Measurements from ENCODE around the gene ZNF625. TPM values are rescaled to one million over a fixed set of nuclear protein-coding genes. Genes with fewer than 3 reads are reported as not detected.
A peak's percentile ranks its signal among the peaks of the same experiment; 100 is the strongest.

ZNF625 gene
- not detected in 2 replicates for total RNA-seq (2014; rRNA removed; shearing (Covaris generic); ENCODE audit: low replicate concordance)

DNA sequence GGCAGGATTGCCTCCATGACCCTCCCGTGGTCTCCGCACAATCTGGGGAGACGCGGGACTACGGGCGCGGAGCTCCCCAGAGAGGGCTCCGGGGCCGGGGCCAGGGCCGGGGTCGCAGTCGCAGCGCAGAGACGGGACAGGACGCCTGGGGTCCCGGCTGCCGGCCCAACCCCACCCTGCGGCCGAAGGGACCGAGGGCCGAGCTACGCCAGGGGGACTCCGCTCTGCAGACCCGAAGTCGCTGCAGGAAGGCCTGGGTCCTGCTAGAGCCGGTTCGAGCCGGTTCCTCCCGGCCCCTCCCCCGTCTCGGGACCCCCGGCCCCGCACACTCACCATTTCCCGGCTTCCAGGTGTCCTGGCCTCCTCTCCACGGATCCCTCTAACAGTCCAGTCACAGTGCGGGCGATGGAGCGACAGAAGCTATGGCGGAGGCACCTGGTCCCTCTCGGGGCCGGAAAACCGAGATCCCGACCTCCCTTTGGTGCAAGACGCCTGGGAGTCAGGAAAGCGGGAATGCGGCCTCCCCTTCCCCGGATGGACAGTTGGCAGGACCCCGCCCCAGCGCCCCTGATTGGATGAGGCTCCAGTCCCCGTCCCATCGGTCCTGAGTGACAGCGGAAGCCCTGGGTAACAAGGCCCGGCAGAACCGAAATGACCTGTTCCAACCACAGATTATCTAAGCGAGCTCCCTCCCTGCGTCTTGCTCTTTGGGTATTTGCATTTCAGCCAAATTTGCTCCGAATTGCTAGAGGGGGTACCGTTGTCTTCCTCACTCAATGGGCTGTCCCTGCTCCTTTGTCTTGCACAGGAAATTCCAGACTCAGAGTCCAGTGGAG is at the start of gene ZNF625:
TSS of gene ZNF625 (minus strand) at position 512 of the 836 bp plus-strand sequence. CDS start at position 336, 176 bp downstream.
- DNase-seq (ENCODE audit: low read depth) = no peak

DNA sequence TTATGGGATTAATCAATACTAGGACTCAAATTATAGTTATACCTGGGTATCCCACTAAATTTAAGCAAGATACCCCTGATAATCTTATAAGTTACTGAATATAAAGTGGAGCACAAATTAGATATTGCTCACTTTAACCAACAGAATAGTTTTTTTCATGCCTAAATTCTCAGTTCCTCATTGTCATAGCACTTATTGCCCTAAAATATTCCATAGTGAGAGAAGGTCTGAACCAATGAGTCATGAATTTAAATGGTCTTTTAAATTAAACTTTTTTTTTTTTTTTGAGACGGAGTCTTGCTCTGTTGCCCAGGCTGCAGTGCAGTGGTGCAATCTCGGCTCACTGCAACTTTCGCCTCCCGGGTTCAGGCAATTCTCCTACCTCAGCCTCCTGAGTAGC is 48.8 kb upstream of the ZNF625 start:
- in situ Hi-C loops (cut with HindIII; ENCODE audit: low pct_unique_long_range_greater_than_20kb, low sequenced_read_pairs) = no loop called here
- DNase-seq (ENCODE audit: low read depth) = no peak

More for the DNA sequence above, at the start of gene ZNF625:
- in situ Hi-C loops (cut with HindIII; ENCODE audit: low pct_unique_long_range_greater_than_20kb, low sequenced_read_pairs) = no loop called here

DNA sequence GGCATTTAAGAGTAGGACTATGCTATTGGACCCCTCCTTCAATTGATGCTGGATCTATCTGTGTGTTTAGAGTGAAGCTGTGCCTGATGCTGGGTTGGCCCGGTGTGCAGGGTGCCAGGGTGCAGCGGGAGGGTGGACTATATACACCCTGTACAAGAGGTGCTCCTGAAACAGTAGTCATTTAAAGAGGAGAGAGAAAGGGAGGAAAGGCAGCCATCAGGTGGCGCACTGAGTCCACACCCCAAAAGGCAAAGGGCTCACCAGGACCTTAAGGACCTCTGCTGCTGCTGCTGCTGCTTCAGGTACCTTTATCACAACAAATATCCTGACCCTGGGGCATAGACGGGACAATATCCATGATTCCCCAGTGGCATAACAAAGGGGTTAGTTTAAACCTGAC is 45.7 kb upstream of the ZNF625 start:
- in situ Hi-C loops (cut with HindIII; ENCODE audit: low pct_unique_long_range_greater_than_20kb, low sequenced_read_pairs) = no loop called here
- DNase-seq (ENCODE audit: low read depth) = no peak

GRCh38 chr19:12199757-12200419 is 43.4 kb upstream of the ZNF625 start:
- in situ Hi-C loops (cut with HindIII; ENCODE audit: low pct_unique_long_range_greater_than_20kb, low sequenced_read_pairs) = no loop called here
- DNase-seq (ENCODE audit: low read depth) = no peak

DNA sequence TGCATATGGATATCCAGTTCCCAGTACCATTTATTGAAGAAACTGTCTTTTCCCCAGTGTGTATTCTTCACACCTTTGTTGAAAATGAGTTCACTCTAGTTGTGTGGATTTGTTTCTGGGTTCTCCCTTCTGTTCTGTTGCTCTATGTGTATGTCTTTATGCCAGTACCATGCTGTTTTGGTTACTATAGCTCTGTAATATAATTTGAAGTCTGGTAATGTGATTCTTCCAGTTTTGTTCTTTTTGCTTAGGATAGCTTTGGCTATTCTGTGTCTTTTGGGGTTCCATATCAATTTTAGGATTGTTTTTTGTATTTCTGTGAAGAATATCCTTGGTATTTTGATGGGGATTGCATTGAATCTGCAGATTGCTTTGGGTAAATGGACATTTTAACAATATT is 41.6 kb upstream of the ZNF625 start:
- DNase-seq (ENCODE audit: low read depth) = no peak
- in situ Hi-C loops (cut with HindIII; ENCODE audit: low pct_unique_long_range_greater_than_20kb, low sequenced_read_pairs) = no loop called here

- in situ Hi-C loops (cut with HindIII; ENCODE audit: low pct_unique_long_range_greater_than_20kb, low sequenced_read_pairs) = no loop called here
- no peak for DNase-seq (ENCODE audit: low read depth)
These were observed 38.5 kb upstream of the ZNF625 start for GRCh38 chr19:12194827-12195731.

DNA sequence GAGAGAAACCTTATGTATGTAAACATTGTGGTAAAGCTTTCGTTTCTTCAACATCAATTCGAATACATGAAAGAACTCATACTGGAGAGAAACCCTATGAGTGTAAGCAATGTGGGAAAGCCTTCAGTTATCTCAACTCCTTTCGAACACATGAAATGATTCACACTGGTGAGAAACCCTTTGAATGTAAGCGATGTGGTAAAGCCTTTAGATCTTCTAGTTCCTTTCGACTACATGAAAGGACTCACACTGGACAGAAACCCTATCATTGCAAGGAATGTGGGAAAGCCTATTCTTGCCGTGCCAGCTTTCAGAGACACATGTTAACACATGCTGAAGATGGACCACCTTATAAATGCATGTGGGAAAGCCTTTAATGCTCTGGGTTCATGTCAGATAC is 31.1 kb upstream of the ZNF625 start:
- in situ Hi-C loops (cut with HindIII; ENCODE audit: low pct_unique_long_range_greater_than_20kb, low sequenced_read_pairs) = loop anchor here (10.0 kb wide), 1 partner anchor 53 kb away; no protein-coding TSS in a partner anchor
- no peak for DNase-seq (ENCODE audit: low read depth)

DNA sequence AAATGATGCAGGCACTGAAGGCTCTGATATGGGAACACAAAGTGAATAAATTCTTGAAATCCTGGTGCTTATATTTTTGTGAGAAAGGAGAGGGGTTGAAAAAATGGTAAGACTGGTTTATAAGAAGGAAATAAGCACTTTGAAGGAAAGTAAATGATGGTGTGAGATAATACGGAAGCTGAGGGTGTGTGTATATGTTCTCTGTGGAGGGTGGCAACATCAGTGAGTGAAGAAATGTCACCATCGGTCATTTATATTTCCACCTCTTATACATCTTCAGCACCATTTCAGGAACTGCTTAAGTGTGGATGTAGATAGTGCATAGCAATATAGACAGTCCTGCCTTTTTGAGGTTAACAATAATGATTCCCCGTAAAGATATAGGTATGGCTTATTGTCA is 23.8 kb upstream of the ZNF625 start:
- in situ Hi-C loops (cut with HindIII; ENCODE audit: low pct_unique_long_range_greater_than_20kb, low sequenced_read_pairs) = loop anchor here (10.0 kb wide), 1 partner anchor 46 kb away; no protein-coding TSS in a partner anchor
- no peak for DNase-seq (ENCODE audit: low read depth)

DNA sequence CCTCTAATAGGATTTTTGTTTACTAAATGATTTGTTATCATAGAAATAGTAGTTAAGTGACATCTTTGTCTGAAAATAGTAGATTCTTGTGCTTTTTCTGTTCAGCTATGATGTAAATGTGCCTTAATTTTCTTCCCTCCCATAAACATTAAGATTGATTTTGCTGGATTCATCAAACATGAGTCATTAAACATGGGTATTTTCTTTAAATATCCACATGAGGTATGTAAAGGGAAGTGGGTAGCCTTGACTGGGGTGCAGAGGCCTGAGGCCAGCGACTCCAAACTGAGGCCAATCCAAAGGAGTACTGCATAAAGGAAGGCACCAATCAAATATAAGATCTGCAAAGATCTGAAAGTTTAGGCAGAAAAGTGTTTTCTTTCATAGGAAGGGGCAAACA is 10.1 kb upstream of the ZNF625 start:
- in situ Hi-C loops (cut with HindIII; ENCODE audit: low pct_unique_long_range_greater_than_20kb, low sequenced_read_pairs) = no loop called here
- no peak for DNase-seq (ENCODE audit: low read depth)

GRCh38 chr19:12163826-12164225 is 7.3 kb upstream of the ZNF625 start:
- peak; percentile 19 for DNase-seq (ENCODE audit: low read depth)
- in situ Hi-C loops (cut with HindIII; ENCODE audit: low pct_unique_long_range_greater_than_20kb, low sequenced_read_pairs) = no loop called here

GRCh38 chr19:12162882-12163806 is 6.6 kb upstream of the ZNF625 start, which contains the start of gene ZNF136:
Gene ZNF136, plus strand, starts transcription at chr19:12163096. Its CDS starts 108 bp downstream, at chr19:12163204.
- peak; percentile 92 for DNase-seq (ENCODE audit: low read depth)
- in situ Hi-C loops (cut with HindIII; ENCODE audit: low pct_unique_long_range_greater_than_20kb, low sequenced_read_pairs) = no loop called here

DNA sequence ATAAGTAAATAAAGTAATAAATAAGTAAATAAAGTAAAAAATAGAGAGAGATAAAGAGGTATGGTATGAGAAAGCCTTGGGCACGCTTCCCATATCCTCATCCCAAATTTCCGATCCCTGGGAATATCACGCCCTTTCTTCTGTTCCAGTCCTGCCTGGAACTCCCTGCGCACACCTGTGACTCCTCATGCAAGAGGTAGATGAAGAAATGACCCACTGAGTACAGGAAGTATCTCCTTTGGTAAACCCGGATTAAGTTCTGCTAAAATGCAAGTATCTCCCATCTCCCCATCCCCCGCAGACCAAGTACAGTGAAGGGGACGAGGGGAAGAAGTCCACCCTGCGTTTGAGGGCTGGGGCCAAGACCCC is 6.0 kb upstream of the ZNF625 start:
- in situ Hi-C loops (cut with HindIII; ENCODE audit: low pct_unique_long_range_greater_than_20kb, low sequenced_read_pairs) = no loop called here

DNA sequence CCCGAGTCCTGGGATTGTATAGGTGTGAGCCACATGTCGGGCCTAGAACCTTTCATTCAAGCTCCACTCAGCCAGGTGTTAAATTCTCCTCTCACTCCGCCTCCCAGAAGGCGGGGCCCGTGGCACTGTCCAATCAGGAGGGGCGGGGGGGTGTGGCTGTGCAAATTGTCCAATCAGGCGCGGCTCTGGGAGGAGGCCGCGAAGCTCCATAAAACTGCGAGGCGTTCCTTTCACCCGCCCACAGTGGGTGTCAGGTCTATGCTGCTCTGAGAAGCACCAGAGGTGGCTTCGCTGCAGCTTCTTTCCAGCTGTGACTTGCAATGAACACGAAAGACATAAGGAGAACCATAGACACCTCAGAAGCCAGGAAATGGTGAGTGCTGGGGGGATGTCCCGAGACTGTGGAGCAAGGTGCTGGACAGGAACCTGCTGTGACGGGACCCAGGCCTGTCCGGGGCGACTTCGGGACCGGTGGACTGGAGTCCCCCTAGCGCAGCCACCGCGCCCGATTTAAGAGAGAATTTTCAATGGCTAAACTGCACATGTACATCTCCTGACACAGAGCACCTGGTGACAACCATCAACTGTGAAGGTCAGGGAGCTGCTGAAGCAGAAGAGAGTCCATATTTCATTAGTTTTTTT is 3.4 kb upstream of the ZNF625 start:
- in situ Hi-C loops (cut with HindIII; ENCODE audit: low pct_unique_long_range_greater_than_20kb, low sequenced_read_pairs) = no loop called here
- DNase-seq (ENCODE audit: low read depth) = no peak

More for the DNA sequence above, 6.0 kb upstream of the ZNF625 start:
- DNase-seq (ENCODE audit: low read depth) = no peak

DNA sequence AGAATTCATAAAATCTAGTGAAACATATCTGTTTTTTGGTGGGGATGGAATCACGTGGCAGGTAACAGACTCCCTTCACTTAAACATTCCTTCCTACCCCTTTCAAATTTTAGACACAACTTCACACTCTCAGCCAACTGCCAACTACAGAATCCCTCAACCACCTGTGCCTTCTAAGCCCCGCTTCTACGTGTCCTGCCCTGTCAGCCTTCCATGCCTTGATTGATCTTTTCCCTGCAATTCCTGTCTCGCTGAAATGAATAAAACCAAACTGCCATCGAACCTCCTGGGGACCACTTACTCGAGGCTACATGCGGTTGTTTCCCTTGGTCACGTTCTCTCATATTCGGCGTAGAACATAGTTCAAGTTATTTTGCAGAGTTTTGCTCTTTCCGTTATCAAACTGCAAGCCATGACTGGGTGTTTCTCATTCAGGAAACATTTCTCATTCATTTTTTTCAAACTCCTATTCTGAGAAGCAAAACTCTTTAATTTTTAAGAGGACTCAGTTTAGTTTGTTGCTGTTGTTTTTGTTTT is 1.1 kb downstream of the ZNF625 start:
- no peak for DNase-seq (ENCODE audit: low read depth)
- in situ Hi-C loops (cut with HindIII; ENCODE audit: low pct_unique_long_range_greater_than_20kb, low sequenced_read_pairs) = no loop called here

GRCh38 chr19:12145348-12145747 is 11.2 kb downstream of the ZNF625 start:
- in situ Hi-C loops (cut with HindIII; ENCODE audit: low pct_unique_long_range_greater_than_20kb, low sequenced_read_pairs) = no loop called here
- no peak for DNase-seq (ENCODE audit: low read depth)

- no peak for DNase-seq (ENCODE audit: low read depth)
- in situ Hi-C loops (cut with HindIII; ENCODE audit: low pct_unique_long_range_greater_than_20kb, low sequenced_read_pairs) = no loop called here
These were observed 15.2 kb downstream of the ZNF625 start for GRCh38 chr19:12141405-12141736.

All from Caki2 (cell line).